HuH-7.5 (cell line): ENCODE data around the gene HIGD2A.

ENCODE experiments used
- DNase-seq: peaks from one replicate; pipeline ENCODE4 v3.0.0; 2011; ENCODE audit warnings: low spot score

Gene HIGD2A

DNA sequence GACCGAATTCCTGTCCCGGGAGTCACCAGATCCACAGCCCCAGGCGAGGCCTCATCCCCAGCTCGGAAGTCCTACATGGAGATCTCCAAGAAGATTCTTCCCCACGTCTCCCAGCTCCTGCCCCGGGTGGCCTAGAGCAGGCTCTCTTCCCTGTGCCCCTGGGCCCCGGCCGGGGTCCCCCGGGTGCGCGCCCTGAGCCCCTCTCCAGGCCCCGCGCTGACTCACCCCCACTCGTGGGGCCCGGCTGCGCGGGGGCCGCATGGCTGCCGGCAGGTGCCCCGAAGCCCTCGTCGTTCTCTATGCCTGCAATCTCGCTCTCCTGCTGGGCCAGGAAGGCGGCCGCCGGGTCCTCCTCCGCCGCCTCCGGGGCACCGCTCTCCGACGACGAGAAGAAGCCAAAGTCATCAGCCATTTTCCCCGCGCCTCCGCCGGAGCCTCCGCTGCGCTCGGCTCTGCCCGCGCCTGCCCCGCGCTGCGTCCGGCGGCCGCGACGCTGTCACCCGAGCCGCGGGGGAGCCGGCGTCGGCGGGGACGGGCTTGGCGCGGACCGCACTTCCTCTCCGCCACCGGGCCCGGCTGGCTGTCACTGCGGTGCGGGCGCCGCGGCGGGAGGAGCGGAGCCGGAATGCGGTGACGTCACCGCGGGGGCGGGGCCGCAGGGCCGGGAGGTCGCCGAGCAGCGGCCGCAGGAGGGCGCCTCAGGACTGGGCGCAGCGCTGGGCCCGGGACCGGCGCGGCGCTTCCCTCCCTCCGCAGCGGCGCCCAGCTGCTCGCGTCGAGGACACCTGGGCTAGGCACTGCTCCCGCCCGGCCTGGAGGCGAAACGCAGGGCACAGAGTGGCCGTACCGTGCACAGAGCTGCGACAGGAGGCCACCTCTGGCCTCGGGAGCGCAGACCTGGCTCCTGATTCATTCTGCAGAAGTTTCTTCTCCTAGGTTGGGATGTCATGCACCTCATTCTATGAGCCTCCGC is 27.7 kb downstream of the HIGD2A start, which contains the start of gene CLTB:
TSS of gene CLTB (minus strand) at position 588 of the 973 bp plus-strand sequence. CDS start at position 412, 176 bp downstream.
- DNase-seq, result peak; percentile 92

GRCh38 chr5:176416965-176417364 is 28.4 kb downstream of the HIGD2A start:
- no peak for DNase-seq

GRCh38 chr5:176418251-176418650 is 29.7 kb downstream of the HIGD2A start:
- no peak for DNase-seq

- no peak for DNase-seq
Observed at GRCh38 chr5:176420086-176420485, 31.5 kb downstream of the HIGD2A start.

GRCh38 chr5:176420972-176421544 is 32.5 kb downstream of the HIGD2A start:
- no peak for DNase-seq

GRCh38 chr5:176424181-176424580 is 35.6 kb downstream of the HIGD2A start:
- no peak for DNase-seq

GRCh38 chr5:176425138-176425537 is 36.6 kb downstream of the HIGD2A start:
- no peak for DNase-seq

DNA sequence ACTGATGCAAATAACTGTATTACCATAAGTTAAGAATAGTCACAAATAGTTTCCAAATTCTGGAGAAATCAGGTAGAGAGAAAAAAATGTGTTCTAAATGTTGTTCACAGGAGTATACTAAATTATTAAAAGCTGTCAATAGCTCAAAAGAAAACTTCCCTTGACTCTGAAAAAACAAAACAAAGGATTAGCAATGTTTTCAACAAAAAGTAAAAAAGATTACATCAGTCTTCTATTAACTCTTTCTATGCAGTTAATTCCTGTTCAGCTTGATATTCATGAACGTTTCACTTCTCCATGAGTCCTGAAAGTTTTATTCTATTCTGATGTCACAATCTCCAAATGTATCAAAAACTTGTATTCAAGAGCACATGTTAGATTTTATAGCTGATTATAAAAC is 37.2 kb downstream of the HIGD2A start:
- no peak for DNase-seq

DNA sequence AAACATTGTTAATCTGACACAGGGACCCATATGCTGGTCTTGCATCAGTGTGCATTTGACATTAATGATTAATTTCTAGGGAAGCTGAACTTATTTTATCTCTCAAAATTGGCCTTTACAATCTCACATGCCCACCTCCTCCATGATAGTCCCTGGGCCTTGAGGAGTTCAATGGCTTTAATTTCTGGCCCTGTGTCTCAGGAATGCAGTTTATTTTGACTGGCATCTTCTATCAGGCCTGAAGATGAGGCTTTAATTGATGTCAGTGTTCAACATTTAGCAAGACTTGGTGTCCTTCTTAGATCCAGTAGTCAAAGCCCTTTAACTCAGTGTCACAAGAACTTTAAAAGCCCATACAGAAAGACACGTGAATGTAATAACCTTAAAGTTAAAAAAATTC is 38.3 kb downstream of the HIGD2A start:
- no peak for DNase-seq

DNA sequence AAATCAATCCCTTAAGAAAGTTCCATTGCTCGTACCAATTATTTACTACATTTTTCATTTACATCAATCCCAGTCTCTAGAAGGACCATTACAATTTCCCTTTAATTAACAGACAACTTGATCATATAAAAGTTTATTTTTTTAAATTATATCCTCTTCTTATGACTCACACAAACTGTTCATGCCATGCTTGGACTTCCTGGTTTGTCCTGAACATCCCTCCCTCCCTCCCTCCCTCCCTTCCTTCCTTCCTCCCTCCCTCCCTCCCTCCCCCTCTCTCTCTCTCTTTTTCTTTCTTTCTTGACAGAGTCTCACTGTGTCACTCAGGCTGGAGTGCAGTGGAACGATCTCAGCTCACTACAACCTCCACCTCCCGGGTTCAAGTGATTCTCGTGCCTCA is 39.4 kb downstream of the HIGD2A start:
- no peak for DNase-seq

- DNase-seq, result no peak
Observed at GRCh38 chr5:176429972-176430371, 41.4 kb downstream of the HIGD2A start.

DNA sequence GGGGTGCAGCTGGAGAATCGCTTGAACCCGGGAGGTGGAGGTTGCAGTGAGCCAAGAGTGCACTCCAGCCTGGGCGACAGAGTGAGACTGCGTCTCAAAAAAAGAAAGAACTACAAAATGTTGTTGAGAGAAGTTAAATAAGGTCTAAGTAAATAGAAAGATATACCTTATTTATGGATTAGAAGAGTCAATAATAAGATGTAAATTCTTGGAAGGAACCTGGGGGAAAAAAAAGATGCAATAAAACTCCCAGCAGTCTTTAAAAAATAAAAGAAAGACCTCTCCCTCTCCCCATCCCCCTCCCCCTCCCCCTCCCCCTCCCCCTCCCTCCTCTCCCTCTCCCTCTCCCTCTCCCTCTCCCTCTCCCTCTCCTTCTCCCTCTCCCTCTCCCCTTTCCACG is 44.2 kb downstream of the HIGD2A start:
- no peak for DNase-seq

- no peak for DNase-seq
Observed at GRCh38 chr5:176436656-176437055, 48.1 kb downstream of the HIGD2A start.

DNA sequence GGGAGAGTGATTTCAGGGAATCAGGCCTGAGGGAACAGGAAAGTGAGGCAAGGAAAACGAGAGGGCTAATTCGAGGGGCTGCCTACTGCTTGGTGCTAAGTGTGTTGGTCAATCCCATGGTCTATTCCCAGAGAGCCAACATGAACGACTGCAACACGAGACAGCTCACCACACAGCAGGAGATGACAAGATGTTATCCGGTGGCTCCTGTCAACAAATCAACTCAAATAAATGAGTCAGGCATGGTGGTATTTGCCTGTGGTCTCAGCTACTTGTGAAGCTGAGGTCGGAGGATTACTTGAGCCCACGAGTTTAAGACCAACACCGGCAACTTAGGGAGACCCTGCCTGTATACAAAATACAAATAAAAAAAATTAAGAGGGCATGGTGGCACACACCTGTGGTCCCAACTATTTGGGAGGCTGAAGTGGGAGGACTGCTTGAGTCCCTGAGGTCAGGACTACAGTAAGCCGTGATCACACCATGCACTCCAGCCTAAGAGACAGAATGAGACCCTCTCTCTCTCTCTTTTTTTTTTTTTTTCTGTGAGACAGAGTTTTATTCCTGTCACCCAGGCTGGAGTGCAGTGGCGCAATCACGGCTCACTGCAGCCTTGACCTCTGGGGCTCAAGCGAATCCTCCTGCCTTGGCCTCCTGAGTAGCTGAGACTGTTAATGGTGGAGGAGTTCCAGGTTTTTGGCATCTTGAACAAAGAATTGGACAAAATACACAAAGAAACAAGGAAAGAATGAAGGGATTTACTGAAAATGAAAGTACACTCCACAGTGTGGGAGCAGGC is 50.6 kb downstream of the HIGD2A start:
- no peak for DNase-seq
